Activated CD4-positive, CD25-positive, alpha-beta regulatory T cell treated with anti-CD3 and anti-CD28 coated beads, Interleukin-2, amount 50 U/mL, for 72 hours (primary cell): ENCODE measurements around the gene ZBED2.
"Not testable (repeated sequence)": the region's sequence is repeated elsewhere in the genome, so short reads cannot be mapped to it uniquely, and the experiment has no call there.

Experiments
- DNase-seq: peaks from one replicate; pipeline ENCODE4 v3.0.0; 2021

The ZBED2 gene

DNA sequence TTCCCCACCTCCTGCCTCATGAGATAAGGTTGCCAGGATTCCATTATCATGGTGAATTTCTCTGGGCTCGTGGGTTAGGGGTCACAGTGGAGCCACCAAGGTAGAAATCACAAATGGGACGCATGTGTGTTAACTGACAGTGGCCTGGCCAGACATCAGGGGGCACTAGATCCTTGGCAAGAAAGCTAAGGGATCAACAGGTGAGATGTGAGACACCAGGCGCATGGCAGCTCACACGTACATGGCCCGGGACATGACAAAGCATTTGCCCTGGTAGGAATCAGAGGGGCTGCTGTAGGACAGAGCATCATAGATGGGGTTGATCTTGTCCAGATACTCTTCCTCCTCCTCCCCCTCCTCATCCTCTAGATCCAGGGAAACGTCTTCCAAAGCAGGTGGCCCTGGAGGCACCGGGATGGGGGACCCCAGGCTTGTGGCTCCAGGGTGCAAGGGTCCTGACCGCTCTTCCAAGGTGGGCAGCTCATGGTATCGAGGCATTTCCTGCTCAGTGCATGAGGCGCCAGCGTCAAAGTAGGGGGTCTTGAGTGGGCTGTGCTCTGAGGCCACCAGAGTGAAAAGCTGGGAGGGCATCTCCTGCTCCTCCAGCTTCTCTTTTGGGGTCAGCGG lies 24.6 kb downstream of the ZBED2 start:
- no peak for DNase-seq

- no peak for DNase-seq
Observed at GRCh38 chr3:111568911-111569310, 26.2 kb downstream of the ZBED2 start.

GRCh38 chr3:111568355-111568754 lies 26.8 kb downstream of the ZBED2 start:
- DNase-seq: no peak

- no peak for DNase-seq
Observed at GRCh38 chr3:111566844-111567243, 28.3 kb downstream of the ZBED2 start.

DNA sequence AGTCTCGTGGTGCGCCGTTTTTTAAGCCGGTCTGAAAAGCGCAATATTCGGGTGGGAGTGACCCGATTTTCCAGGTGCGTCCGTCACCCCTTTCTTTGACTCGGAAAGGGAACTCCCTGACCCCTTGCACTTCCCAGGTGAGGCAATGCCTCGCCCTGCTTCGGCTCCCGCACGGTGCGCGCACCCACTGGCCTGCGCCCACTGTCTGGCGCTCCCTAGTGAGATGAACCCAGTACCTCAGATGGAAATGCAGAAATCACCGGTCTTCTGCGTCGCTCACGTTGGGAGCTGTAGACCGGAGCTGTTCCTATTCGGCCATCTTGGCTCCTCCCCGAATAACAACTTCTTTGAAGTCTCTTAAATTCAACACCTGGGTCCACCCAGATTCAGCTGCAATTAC lies 33.2 kb downstream of the ZBED2 start:
- DNase-seq: not testable (repeated sequence)

GRCh38 chr3:111548756-111549155 lies 46.4 kb downstream of the ZBED2 start:
- no peak for DNase-seq

DNA sequence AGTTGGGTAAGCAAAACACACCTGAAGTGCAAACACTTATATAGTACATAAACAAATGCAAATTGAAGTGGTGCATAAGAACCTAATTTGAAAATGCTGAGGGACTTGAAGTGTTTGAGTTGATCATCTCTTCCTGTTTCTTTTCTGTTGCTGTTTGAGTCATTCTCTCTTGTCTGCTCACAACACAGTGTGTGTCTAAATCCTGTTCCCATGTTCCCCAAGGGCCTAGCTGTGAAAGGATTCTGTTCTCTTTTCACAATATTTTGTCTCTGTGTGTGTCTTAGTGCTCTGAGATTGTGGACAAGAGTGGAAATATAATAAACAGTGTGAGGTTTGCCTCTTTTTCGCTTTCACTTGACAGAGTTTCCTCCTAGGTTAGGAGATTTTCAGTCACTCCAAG lies 47.1 kb downstream of the ZBED2 start:
- DNase-seq: no peak

- DNase-seq: no peak
Observed at GRCh38 chr3:111547631-111548030, 47.5 kb downstream of the ZBED2 start.

DNA sequence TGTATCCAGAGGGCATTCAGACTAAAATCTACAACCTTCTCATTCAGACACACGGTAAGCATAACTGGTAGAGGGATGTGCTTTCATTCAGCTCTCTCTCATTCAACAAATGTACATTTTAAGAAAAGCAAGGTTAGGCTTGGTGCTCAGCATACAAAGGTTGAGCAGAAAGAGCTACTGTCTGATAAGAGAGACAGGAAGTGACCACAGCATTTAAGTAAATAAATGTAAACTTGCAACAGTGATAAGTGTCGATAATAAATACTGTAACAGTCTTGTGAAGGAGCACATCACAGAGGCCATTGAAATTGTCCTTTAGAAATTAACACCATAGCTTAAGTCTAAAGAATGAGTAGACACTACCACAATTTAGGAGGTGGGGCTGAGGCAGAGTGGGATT lies 49.8 kb downstream of the ZBED2 start:
- DNase-seq: no peak
